ENCODE data around the gene ERBB4. TPM values are rescaled to one million over a fixed set of nuclear protein-coding genes. Genes with fewer than 3 reads are reported as not detected.

ERBB4 gene
- total RNA-seq, 4 donors from 2014 or later: 0.04 to 0.57 (median 0.35) TPM; not detected in 1

DNA sequence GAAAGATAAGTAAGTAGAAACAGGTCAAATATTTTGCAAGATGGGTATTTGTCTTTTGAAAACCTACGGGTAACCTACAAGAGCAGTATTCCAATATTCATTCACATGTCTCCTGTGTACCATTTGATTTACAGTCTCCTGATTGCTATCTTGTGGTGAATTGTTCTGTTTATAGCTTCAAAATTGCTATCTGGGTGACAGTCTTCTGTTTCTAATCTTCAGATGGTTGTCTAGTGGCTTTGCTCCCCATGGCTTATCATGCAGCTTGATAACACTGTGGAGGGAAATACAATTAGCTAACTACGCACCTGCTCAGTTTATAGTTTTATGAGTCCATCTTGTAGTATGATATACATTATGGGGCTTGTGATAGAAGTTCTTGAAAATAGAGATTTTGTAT lies 1165.4 kb downstream of the ERBB4 start:
- H3K4me1 ChIP-seq: no peaks in the 10 kb centered on the region
- H3K4me3 ChIP-seq: no peak overlapping the region
- DNase-seq: no peak
- no peaks in the 10 kb centered on the region for H3K9me3 ChIP-seq
- TF ChIP-seq, protein P1, sequence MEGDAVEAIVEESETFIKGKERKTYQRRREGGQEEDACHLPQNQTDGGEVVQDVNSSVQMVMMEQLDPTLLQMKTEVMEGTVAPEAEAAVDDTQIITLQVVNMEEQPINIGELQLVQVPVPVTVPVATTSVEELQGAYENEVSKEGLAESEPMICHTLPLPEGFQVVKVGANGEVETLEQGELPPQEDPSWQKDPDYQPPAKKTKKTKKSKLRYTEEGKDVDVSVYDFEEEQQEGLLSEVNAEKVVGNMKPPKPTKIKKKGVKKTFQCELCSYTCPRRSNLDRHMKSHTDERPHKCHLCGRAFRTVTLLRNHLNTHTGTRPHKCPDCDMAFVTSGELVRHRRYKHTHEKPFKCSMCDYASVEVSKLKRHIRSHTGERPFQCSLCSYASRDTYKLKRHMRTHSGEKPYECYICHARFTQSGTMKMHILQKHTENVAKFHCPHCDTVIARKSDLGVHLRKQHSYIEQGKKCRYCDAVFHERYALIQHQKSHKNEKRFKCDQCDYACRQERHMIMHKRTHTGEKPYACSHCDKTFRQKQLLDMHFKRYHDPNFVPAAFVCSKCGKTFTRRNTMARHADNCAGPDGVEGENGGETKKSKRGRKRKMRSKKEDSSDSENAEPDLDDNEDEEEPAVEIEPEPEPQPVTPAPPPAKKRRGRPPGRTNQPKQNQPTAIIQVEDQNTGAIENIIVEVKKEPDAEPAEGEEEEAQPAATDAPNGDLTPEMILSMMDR (IDR thresholded peaks at IDR 0.05): no peak
- no peak for TF ChIP-seq POLR2A (IDR thresholded peaks at IDR 0.05)
- H3K27ac ChIP-seq: no peak overlapping the region
- intact Hi-C loops (cut with DNase I): no loop called here
- 89 to 90% methylated on average over 2 of the region's 2 CpGs for WGBS, 2 donors
- H3K27me3 ChIP-seq: no peaks in the 10 kb centered on the region
- no peaks in the 10 kb centered on the region for H3K36me3 ChIP-seq

DNA sequence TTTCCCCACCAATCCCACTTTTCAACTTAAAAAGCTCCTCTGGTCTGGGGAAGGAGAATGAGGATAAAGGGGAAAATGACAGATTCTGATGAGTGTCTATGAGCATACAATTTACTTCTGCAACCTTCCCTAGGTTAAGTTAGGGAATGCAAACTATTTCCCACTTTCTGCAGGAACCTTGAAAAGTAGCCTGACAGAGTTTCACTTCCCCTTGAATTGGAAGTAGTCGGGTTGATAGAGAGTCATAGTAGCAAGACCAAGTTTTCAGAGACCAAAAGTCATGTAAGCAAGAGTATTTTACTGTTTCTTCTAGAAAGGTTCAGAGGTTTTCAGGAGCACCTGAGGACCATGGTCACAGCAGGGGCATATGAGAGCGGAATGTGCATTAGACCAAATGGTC lies 1167.1 kb downstream of the ERBB4 start:
- intact Hi-C loops (cut with DNase I): no loop called here
- DNase-seq: no peak
- H3K4me3 ChIP-seq: no peak overlapping the region
- no peaks in the 10 kb centered on the region for H3K9me3 ChIP-seq
- H3K36me3 ChIP-seq: no peaks in the 10 kb centered on the region
- TF ChIP-seq, protein P1 (IDR thresholded peaks at IDR 0.05): no peak
- TF ChIP-seq POLR2A (IDR thresholded peaks at IDR 0.05): no peak
- WGBS, 2 donors: 72 to 87% methylated on average over 2 of the region's 2 CpGs
- no peaks in the 10 kb centered on the region for H3K4me1 ChIP-seq
- H3K27ac ChIP-seq: no peak overlapping the region
- H3K27me3 ChIP-seq: no peaks in the 10 kb centered on the region

DNA sequence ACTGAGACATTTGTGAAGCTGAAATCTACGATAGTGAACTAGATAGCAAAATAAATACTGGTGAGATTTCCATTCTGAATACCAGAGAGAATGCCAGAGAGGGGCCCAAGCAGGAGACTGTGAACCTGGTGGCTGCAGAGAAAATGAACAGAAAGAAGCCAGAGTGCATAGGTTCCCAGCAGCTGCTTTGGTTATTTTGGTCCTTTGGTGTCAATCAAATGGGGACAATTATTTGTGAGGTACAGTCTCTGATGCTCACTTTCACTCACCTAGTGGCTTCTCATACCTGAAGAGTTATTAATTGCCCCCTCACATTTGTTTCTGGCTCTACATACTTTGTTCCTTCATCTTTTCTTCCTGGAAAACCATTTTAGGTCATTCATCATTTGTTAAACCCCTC lies 1170.1 kb downstream of the ERBB4 start:
- WGBS, 2 donors: 42 to 58% methylated on average over 1 of the region's 1 CpG
- intact Hi-C loops (cut with DNase I): no loop called here
- Histone ChIP-seq H3K9me3 (no peaks in the 10 kb centered on the region), H3K4me1 (no peaks in the 10 kb centered on the region), H3K27me3 (no peaks in the 10 kb centered on the region), H3K4me3 (no peak overlapping the region), H3K27ac (no peak overlapping the region), H3K36me3 (no peaks in the 10 kb centered on the region)
- no peak for TF ChIP-seq POLR2A (IDR thresholded peaks at IDR 0.05)
- TF ChIP-seq, protein P1 (IDR thresholded peaks at IDR 0.05): no peak
- DNase-seq: no peak

DNA sequence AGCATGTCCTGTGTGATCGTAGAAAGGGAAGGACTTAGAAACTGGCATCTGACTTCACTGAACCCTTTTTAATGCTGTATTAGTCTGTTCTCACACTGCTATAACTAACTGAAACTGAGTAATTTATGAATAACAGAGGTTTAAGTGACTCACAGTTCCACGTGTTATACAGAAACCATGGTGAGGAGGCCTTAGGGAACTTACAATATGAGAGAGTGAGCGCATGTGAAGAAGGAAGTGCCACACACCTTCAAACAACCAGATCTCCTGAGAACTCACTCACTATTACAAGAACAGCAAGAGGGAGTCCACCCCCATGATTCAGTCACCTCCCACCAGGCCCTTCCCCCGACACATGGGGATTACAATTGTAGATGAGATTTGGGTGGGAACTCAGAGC lies 1170.9 kb downstream of the ERBB4 start:
- H3K4me1 ChIP-seq: no peaks in the 10 kb centered on the region
- H3K4me3 ChIP-seq: no peak overlapping the region
- H3K36me3 ChIP-seq: no peaks in the 10 kb centered on the region
- intact Hi-C loops (cut with DNase I): no loop called here
- DNase-seq: no peak
- H3K27ac ChIP-seq: no peak overlapping the region
- no peaks in the 10 kb centered on the region for H3K27me3 ChIP-seq
- no peaks in the 10 kb centered on the region for H3K9me3 ChIP-seq
- 61 to 67% methylated on average over 4 of the region's 4 CpGs for WGBS, 2 donors
- TF ChIP-seq POLR2A (IDR thresholded peaks at IDR 0.05): no peak
- TF ChIP-seq, protein P1 (IDR thresholded peaks at IDR 0.05): no peak

DNA sequence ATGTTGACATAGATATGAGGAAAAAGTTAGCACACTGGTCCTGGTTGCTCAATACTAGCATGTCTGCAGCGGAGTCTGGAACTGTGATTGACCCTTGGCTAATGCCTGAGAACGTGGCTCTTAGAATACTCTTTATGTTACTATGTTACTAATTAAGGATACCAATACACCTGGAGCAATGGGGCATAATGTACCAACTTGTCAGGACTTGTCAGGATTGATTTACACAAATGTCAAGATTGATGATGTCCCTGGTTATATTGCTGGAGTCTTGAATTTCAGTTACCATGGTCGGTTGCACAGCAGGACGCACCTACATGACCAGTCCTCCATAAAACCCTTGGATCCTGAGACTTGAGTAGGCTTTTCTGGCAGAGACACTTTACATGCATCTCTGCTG lies 1171.3 kb downstream of the ERBB4 start:
- WGBS, 2 donors: 46 to 52% methylated on average over 2 to 4 of the region's 4 CpGs
- TF ChIP-seq, protein P1 (IDR thresholded peaks at IDR 0.05): no peak
- TF ChIP-seq POLR2A (IDR thresholded peaks at IDR 0.05): no peak
- H3K27me3 ChIP-seq: no peaks in the 10 kb centered on the region
- no peak overlapping the region for H3K4me3 ChIP-seq
- no peak overlapping the region for H3K27ac ChIP-seq
- DNase-seq: no peak
- H3K36me3 ChIP-seq: no peaks in the 10 kb centered on the region
- no peaks in the 10 kb centered on the region for H3K9me3 ChIP-seq
- intact Hi-C loops (cut with DNase I): no loop called here
- no peaks in the 10 kb centered on the region for H3K4me1 ChIP-seq

All from esophagus squamous epithelium (tissue), 5 donors.